NCI-H1105 treated with DMSO at 0.1 percent for 48 hours (cell line): ENCODE data around the gene KATNAL1.
"Not testable (repeated sequence)": the region's sequence is repeated elsewhere in the genome, so short reads cannot be mapped to it uniquely, and the experiment has no call there.

Experiments
- DNase-seq: peaks from one replicate; lab custom pipeline; 2025; lab: John Stamatoyannopoulos, UW

Gene KATNAL1

DNA sequence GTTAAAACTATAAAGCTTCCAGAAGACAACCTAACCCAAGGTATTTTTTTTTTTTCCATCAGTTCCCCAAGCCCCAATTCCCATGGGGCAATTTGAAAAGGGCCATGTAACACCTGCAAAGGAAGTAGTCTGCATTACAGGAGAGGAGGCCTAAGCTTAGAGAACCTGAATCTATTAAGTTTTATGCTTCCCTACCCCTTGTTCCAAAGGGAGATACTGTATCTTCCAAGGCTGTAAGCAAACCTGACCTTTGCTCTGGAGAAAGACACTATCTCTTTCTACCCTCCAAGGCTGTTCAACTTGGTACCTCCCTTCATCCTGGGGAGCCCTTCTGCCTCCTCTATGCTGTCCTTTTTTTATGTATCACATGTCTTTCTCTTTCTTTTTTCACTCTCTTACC lies 15.0 kb downstream of the KATNAL1 start:
- DNase-seq: no peak

DNA sequence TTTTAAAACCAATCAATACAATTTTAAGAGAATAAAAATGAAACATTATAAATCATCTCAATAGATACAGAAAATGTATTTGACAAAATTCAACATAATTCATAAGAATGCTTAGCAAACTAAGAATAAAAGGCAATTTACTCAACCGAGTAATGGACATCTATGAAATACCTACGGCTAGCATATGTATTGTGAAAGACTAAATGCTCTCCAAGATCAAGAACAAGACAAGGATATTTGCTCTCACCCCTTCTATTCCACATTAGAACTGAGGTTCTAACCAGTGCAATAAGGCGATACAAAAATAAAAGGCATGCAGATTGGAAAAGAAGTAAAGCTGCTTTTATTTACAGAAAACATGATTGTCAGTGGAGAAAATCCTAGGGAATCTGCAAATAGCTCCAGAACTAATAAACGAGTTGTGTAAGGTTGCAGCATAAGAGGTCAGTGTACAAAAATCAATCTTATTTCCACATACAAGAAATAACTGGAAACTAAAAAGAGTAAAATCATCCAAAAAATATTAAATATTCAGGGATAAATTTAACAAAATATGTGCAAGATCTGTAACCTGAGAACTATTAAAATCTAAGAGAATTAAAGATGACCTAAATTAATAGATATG lies 16.4 kb downstream of the KATNAL1 start:
- DNase-seq: no peak

DNA sequence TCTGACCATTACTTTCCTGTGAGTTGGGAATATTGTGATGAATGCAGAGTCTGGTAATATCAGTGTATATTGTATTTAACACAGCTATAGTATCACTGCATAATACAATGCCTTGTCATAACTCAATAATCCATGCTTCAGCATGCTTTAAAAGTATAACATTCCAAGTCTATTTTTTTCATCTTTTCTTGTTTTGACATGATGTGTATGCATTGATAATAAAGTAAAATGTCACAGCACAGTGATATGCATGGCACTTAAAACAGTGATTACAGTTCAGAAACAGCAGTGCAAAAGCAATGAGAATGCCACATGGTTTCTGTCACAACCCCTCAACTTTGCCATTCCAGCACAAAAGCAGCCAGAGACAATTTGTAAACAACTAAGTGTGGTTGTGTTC lies 17.8 kb downstream of the KATNAL1 start:
- no peak for DNase-seq

DNA sequence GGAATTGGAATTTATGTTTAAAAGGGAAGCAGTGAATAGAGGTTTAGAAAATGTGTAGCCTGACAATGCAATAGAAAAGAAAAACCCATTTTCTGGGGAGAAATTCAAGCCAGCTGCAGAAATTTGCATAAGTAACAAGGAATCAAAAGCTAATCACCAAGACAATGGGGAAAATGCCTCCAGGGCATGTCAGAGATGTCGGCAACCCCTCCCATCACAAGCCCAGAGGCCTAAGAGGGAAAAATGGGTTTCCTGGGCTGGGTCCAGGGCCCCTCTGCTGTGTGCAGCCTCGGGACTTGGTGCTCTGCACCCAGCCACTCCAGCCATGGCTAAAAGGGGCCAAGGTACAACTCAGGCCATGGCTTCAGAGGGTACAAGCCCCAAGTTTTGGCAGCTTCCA lies 21.3 kb downstream of the KATNAL1 start:
- not testable (repeated sequence) for DNase-seq

DNA sequence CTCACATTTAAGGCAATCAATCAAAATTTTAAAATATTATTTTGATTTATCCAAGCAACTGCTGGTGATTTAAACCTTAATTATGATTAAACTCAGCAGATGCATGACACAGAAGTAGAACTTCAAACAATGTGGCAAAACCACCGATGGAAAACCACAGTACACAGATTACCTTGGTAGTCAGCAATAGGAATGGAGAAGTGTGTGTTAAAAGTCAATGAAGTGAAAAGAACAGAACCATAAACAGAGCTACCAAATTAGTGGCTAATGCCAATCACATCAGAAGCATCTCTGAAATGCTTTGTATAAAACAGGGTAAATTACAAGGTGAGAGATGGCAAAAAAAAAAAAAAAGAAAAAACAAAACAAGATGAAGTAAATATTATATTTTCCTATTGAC lies 31.2 kb downstream of the KATNAL1 start:
- no peak for DNase-seq

DNA sequence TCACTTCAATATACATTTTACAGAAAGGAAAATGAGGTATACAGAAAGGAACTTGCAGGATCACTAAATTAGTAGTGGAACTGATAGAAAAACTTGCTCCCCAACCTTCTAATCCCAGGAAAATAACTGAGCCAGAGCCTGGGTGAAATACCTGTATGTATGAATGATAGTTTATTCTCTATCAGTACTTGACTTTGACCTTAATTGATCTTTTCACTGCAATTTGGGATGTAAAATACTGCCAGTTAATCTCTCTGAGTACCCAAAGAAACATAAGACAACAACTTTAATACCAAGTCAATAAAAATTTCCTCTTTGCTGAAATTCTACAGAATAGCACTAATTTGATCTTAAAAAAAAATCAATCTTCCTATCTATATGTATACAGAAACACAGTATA lies 33.3 kb downstream of the KATNAL1 start:
- no peak for DNase-seq

DNA sequence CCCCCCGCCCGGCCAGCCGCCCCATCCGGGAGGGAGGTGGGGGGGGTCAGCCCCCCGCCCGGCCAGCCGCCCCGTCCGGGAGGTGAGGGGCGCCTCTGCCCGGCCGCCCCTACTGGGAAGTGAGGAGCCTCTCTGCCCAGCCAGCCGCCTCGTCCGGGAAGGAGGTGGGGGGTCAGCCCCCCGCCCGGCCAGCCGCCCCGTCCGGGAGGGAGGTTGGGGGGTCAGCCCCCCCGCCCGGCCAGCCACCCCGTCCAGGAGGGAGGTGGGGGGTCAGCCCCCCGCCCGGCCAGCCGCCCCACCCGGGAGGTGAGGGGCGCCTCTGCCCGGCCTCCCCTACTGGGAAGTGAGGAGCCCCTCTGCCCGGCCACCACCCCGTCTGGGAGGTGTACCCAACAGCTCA lies 37.3 kb downstream of the KATNAL1 start:
- DNase-seq: not testable (repeated sequence)

DNA sequence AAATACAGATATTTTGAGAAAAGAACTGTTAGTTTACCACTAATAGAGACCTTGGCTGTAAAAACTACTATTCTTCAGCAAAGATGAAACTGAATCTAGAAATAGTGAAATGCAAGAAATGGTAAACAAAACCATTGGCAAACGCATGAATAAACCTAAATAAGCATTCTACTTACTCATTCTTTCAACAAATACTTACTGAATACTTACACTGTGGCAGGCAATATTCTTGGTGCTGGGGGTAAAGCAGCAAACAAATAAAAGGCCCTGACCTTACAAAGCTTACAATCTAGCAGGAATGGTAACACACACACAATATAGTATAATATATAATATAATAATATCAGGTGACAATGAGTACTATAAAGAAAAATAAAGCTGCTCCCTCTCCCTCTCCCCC lies 38.7 kb downstream of the KATNAL1 start:
- no peak for DNase-seq

DNA sequence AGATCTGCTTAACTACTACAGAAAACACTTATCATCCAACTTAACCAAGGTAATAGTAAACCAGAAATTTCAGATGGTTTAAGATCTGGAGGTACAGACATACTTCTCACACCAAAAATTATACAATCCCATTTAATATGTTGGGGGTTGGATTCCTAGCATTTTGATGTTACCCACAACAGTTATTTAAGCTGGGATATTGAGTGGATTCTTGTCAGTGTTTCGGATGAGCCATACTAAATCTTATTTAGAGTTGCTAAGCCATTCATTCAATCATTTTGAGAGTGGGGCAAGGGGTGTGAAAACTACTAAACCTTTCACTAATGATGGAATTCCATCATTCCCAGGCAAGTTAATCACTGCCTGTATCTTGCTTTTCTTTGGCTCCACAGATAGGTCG lies 40.6 kb downstream of the KATNAL1 start:
- DNase-seq: no peak

DNA sequence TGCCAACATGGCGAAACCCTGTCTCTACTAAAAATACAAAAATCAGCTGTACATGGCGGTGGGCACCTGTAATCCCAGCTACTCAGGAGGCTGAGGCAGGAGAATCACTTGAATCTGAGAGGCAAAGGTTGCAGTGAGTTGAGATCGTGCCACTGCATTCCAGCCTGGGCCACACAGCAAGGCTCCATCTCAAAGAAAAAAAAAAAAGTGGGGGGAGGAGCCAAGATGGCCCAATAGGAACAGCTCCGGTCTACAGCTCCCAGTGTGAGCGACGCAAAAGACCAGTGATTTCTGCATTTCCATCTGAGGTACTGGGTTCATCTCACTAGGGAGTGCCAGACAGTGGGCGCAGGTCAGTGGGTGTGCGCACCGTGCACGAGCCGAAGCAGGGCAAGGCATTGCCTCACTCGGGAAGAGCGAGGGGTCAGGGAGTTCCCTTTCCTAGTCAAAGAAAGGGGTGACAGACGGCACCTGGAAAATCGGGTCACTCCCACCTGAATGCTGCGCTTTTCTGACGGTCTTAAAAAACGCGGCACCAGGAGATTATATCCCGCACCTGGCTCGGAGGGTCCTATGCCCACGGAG lies 48.1 kb downstream of the KATNAL1 start:
- not testable (repeated sequence) for DNase-seq

DNA sequence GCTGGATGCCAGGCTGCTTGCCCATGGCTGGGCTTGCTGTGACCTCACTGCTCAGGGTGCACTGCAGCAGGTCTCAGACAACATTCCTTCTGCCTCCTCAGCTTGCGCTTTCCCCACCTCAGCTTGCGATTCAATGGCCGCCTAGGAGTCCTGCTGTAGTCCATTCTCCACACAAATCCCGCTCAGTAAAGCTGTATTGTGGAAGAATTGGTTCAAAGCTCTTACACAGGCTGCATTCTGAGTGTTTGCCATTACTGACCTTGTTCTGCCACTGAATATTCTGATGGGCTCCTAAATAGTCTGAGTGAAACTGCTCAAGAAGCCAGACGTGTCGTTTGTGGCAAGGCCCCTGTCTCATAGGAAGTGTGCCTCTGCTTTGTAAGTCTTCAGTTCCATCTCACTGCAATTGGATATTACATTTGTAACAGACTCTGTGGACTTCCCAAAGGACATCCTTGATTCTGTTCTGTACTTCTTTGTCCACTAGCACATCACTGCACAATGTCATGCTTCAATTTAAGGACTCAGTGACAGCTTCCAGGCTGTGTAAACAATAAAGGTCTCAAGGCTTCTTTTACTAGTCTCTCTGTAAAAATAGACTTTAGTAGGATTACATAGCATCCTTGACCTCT lies 49.8 kb downstream of the KATNAL1 start:
- DNase-seq: no peak

DNA sequence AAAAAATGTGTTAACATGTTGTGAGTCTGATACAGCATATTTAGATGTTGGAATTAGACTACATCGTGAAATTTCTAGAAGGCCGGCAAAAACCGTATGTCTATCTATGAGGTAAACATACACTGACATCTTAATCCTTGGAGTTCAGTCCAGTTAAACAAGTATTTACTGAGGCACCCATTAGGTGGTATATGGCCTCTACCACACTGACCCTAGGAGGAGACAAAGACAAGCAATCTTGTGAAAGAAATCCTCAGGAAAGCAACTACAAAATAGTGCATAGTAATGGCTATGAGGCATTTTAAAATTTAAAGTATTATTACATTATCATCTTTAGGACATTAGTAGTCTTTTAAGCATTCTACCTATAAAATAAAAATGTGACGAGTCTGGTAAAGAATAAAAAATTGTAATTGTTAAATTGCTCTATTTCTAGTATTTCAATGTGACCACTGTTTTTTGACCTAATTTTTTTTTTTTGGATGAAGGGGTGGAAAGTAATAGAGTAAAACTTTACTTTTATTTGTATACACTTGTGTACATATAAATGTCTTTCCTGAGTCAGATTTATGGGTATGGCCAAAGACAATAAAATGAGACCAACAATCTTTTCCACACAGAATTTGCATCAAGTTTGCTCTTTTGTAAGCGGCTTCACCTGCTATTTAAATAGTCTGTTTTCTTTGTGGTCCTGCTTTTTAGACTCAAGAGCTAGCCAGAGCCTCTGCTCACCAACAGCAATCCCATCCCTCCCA lies 50.5 kb downstream of the KATNAL1 start:
- no peak for DNase-seq

DNA sequence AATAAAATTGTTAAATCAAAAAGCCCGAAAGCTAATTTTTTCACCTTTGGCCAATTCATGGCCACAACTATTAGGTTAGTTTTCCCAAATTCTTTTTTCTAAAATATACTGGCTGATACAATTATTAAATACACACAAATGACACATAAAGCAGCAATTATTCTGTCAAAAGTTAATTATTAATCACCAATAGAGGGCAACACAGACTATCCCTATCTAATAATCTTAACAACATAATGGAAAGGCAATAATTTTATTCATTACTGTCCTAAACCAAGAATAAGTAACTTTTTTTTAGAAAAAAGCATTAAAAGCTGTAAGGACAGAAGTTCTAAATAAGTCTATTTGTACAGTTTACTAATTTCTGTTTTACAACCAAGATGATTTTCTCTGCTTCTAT lies 51.7 kb downstream of the KATNAL1 start:
- no peak for DNase-seq

DNA sequence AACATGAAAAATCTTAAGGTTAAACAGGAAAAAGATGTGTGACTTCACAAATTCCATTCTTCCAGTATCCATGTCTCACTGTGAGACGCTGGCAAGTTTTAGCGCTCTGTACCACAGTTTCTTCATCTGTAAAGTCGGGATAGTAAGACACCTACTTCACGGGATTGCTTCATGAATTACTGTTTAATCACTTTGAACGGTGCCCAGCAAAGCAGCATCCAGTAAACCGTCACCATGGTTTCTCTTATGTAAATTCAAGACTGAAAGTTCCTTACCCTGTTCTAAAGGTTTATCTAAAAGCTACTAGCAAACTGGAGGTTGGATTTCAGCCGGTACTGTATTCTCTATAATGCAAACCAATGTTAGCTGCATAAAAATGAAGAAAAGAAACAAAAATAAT lies 53.5 kb downstream of the KATNAL1 start:
- DNase-seq: no peak

DNA sequence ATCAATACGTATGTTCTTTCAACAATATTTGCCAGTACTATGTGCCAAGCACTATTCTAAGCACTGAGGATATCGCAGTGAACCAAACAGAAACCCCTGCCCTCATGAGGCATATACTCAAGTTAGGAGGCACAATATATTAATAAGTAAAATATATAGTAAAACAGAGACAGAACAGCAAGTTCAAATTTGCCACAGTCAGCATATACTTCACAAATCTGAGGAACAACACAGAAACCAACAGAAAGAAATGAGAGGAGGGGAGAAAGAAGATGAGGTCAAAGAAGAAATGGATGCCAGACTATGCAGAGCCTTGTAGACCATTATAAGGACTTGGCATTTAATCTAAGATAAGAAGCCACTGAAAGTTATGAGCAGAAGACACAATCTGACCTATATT lies 59.9 kb downstream of the KATNAL1 start:
- no peak for DNase-seq

DNA sequence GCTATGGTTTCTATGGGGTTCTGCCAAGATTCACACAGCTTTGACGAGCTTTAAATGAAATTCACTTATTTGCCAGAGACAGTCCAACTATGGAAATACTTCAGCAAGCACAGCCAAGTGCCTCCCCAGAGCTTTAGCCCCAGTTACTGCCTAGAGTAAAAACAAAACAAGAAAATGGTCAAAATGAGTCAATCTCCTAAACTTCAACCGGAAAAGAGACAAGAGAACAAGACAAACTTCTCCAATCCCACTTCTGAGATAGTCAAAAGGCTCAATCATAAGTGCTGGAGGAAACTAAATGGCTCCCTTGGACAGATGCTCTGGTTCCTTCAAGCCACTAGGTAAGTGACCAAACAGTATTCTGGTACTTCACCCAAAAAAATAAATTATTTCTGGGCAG lies 65.8 kb downstream of the KATNAL1 start:
- DNase-seq: no peak

DNA sequence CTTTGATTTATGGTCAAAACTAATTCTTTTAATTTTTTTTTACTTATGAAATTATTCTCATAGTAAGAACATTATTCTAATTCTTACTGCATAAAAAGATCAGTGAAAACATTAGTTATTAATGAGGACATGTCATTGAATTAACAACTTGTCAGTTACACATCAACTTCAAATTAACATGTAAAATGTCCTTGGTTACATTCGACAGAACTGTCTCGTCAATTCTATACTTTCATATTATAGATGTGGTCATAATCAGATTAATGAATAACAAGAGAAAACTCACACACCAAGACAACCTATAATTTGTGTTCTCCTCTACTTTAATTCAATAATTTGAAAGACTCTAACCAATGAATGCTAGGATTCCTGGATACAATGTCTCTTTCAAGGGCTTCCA lies 66.7 kb downstream of the KATNAL1 start:
- no peak for DNase-seq

DNA sequence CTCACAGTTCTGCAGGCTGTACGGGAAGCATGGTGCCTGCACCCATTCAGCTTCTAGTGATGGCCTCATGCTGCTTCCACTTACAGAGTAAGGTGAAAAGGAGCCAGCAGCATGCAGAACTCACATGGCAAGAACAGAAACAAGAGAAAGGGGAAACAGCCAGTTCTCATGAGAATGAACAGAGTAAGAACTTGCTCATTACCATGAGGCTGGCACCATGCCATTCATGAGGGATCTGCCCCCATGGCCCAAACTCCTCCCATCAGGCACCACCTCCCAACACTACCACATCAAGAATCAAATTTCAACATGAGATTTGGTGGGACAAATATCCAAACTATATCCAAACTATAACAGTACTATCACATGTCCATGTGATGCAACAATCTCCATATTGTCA lies 72.1 kb downstream of the KATNAL1 start:
- no peak for DNase-seq

DNA sequence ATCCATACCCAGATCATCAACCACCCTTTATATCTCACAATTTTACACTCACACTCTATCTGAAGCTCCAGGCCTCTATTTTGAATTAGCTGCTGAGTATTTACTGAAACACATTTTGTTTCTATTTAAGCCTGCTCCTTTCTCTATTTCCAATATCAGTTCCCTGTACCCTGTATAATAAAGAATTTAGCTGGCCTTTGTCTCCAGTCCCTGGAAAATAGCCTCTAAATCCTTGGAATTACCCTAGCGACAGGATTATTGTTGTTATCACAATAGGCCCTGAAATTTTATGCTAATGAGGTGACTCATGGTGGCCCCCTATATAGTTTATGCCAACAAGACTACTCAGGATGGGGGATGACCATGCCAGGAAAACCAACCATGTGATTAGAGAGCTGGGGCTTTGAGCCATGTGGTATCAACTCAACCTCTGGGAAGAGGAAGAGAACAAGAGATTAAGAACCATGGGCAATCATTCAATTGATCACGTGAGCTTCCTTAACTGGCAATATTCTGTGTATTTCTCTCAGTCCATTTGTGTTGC lies 72.7 kb downstream of the KATNAL1 start:
- no peak for DNase-seq

DNA sequence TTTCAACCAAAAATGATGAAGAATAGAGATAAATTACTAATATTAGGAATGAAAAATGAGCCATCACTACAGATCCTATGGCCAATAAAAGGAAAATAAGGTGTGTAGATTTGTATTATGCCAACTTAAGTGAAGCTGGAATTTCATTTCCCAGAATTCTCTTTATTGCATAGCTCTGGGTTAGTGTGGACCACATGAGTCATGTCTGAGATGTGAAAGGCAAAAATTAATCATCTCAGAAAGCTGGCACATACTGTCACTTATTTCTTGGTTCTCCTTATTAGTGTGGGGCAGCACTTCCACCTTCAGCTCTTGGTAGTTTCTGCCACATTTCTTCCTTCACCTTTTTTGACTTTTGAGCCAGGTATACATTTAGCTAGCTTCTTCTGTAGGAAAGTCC lies 82.6 kb downstream of the KATNAL1 start:
- no peak for DNase-seq

DNA sequence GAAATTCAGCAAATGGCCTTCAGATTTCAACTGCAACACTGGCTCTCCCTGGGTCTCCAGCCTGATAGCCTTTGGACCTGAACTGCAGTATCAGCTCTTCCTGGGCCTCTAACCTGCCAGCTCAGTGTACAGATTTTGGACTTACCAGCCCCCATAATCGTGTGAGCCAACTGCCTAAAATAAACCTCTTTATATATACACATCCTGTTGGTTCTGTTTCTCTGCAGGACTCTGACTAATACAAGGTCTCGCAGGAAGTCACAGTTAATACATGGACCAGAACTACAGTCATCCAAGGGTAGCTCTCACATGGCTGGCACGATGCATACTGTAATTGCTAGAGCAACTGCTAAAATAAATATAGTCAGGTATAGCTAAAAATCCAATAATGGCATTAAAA lies 85.1 kb downstream of the KATNAL1 start:
- DNase-seq: no peak

DNA sequence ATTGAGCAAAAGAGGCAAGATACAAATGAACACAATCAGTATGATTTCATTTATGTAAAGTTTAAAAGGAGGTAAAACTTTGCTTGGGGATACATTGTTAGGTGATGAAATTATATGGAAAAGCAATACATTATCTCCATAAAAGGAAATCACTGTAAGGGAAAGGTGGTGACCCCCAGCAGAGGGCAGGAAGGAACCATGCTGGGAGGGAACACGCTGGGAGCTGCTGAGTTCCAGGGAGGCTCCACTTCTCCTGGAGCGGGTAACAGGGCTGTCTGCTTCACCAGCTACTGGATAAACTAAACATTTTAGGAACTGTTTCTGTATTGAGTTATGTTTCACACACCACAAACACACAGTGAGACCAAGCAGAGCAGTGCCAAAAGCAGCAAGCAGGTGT lies 91.2 kb downstream of the KATNAL1 start:
- DNase-seq: no peak

DNA sequence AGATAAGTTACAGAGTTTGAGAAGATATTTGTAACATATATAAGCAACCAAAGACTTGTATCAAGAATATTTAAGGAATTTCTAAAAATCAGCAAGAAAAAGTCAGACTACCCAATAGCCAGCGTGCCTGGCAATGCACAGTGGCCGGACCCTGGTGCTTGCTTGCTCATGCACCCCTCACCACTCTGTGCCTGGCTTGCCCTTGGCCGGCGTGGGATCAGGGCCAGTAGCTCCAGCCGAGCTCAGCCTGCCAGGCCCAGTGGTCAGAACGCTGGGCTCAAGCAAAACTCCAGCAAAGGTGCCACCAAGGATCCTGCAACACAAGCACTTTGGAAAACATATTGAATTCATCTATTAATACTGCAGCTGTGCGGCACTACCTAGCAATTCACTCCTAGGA lies 95.1 kb downstream of the KATNAL1 start:
- no peak for DNase-seq
